ENCODE data around the gene RASGRP1.

DNA sequence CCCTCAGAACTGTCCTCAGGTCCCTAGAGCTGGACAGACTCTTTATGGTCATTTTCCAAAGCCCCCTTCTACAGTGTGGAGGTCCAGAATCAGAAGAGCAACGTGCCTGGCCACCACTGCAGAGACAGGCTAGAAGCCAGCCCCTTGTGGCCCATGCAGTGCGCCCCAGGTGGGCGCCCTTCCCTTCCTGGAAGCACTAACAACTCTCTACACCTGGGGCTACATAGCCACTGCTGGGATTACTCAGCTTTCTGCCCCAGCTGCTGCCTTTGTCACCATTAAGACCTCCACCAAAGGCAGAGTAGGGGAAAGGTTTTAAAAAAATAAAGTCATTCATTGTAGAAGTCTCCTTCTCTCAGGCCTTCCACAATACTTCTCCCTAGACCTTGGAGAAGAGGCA, 2.3 kb downstream of the RASGRP1 start:
- TF ChIP-seq, protein P1, sequence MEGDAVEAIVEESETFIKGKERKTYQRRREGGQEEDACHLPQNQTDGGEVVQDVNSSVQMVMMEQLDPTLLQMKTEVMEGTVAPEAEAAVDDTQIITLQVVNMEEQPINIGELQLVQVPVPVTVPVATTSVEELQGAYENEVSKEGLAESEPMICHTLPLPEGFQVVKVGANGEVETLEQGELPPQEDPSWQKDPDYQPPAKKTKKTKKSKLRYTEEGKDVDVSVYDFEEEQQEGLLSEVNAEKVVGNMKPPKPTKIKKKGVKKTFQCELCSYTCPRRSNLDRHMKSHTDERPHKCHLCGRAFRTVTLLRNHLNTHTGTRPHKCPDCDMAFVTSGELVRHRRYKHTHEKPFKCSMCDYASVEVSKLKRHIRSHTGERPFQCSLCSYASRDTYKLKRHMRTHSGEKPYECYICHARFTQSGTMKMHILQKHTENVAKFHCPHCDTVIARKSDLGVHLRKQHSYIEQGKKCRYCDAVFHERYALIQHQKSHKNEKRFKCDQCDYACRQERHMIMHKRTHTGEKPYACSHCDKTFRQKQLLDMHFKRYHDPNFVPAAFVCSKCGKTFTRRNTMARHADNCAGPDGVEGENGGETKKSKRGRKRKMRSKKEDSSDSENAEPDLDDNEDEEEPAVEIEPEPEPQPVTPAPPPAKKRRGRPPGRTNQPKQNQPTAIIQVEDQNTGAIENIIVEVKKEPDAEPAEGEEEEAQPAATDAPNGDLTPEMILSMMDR (IDR thresholded peaks at IDR 0.05; ENCODE audit: low read depth, low read length) = no peak; the same call in 1 of the 2 replicates
- no peak for TF ChIP-seq EZH2phosphoT487 (IDR thresholded peaks at IDR 0.05; ENCODE audit: low read depth)

Measured in OCI-LY3 (cell line).